Choroid plexus epithelial cell (primary cell): Measurements from ENCODE around the gene PADI4.
"Not testable (repeated sequence)": the region's sequence is repeated elsewhere in the genome, so short reads cannot be mapped to it uniquely, and the experiment has no call there.

Experiments
- DNase-seq: peaks from one replicate; pipeline ENCODE4 v3.0.0-alpha.2; 2010; ENCODE audit warnings: low read depth
- H3K4me3 ChIP-seq: 2 replicates; pipeline ENCODE4 v1.5.1; 2011; ENCODE audit warnings: low read depth, mild to moderate bottlenecking, control low read depth, low read length, moderate library complexity
- CTCF ChIP-seq: conservative IDR thresholded peaks from 2 replicates; pipeline ENCODE4 v1.5.1; 2011; ENCODE audit warnings: low read depth, mild to moderate bottlenecking, control low read depth, inconsistent platforms, low read length, moderate library complexity

The PADI4 gene

GRCh38 chr1:17318262-17318661 lies 10.3 kb downstream of the PADI4 start:
- DNase-seq = no peak
- no peak overlapping the region for H3K4me3 ChIP-seq
- TF ChIP-seq CTCF = no peak

DNA sequence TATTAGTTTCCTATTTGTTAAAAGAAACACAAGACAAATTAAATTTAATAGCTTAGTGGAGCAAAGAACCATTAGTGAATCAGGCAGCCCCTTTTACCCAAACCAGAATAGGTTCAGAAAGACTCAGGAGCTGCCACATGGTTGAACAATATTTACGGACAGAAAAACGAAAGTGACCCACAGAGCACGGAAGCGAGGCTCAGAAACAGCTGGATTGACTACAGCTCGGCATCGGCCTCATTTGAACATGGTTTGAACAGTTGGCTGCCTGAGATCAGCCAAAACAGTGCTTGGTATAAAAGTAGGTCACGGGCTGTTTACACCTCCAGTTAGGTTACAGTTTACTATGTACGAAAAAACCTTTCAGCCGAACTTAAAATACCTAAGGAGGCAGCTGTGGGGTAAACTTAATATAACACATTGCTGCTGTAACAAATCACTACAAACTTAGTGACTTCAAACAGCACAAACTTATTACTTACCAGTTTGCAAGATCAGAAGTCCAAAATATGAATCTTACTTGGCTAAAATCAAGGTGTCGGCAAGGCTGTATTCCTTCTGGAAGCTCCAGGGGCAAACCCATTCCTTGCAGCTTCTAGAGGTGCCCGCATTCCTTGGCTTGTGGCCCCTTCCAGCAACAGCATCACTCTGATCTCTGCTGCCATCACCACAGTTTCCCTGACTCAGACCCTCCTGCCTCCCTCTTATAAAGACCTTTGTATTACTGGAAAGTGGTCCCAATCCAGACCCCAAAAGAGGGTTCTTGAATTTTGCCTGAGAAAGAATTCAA lies 11.8 kb downstream of the PADI4 start:
- TF ChIP-seq CTCF = no peak
- no peak for DNase-seq
- H3K4me3 ChIP-seq = no peak overlapping the region

DNA sequence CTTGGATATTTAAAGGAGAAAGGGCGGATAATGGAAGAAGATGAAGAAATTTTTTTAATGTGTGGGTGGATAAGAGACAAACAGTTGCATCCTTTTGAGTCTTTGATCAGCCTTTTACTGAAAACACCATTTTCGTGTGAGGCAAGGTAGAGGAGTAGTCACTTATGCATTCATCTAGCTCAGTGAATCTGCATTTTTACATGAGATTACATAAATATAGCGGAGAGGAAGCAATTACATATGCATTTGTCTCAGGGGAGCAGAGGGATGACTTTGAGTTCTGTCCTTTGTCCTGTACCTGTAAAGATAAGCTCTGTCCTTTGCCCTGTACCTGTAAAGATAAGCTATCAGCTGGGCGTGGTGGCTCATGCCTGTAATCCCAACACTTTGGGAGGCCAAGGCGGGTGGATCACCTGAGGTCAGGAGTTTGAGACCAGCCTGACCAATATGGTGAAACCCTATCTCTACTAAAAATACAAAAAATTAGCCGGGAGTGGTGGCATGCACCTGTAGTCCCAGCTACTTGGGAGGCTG lies 13.9 kb downstream of the PADI4 start:
- H3K4me3 ChIP-seq, DNase-seq: not testable (repeated sequence)

GRCh38 chr1:17328855-17329254 lies 20.9 kb downstream of the PADI4 start:
- no peak for DNase-seq
- H3K4me3 ChIP-seq = no peak overlapping the region
- no peak for TF ChIP-seq CTCF

DNA sequence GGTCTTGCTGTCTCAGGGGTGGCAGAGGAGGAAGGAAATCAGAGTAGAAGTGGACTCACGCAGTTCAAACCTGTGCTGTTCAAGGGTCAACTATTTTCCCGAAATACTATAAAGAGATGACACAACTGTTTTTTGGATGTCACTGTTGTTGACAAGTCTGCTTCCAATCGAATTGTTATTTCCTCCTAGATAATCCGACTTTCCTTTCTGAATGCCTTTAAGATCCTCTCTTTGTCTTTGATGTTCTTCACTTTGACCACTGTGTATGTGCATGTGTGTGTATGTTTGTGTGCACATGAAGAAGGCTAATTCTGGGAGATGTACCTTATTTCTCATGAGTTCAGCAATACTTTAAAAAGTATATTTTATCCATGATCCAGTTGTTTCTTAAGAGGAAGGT lies 21.6 kb downstream of the PADI4 start:
- no peak for TF ChIP-seq CTCF
- H3K4me3 ChIP-seq = no peak overlapping the region
- no peak for DNase-seq

DNA sequence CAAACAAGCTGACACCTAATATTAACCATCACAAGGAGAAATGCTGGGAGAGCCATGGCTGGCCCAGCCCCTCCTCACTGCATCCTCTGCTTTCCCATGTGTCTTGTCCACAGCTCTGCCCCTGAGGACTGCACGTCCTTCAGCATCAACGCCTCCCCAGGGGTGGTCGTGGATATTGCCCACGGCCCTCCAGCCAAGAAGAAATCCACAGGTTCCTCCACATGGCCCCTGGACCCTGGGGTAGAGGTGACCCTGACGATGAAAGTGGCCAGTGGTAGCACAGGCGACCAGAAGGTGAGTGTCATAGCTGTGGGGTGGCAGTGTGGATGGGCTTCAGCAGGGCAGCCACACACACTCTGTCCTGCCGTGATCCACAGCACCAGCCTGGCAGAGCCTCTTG lies 22.9 kb downstream of the PADI4 start:
- H3K4me3 ChIP-seq = no peak overlapping the region
- TF ChIP-seq CTCF = no peak
- no peak for DNase-seq

DNA sequence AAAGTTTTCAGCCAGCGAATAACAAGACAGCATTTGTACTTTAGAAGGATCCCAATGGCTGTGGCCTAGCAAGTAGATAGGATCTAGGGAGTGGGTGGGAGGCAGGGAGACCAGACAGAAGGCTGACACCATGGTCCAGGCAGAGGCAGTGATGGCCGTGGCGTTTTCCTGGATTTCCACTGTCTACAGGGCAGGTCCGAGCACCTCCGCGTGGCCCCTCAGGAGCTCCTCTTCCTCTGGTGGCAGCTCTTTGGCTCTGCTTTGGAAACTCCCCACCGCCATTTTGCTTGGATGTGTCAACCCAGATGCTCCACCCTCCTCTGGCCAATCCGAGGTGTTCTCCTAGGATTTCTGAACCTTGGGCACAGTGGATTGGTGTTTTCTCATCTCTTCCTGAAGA lies 25.1 kb downstream of the PADI4 start:
- no peak for TF ChIP-seq CTCF
- no peak for DNase-seq
- no peak overlapping the region for H3K4me3 ChIP-seq
